Spleen (tissue), 11 donors: ENCODE results near the gene PAX5. TPM values are rescaled to one million over a fixed set of nuclear protein-coding genes. Genes with fewer than 3 reads are reported as not detected.

Experiments used
- DNase-seq: peaks from one replicate; pipeline ENCODE4 v3.0.0-alpha.2; 2020
- H3K27ac ChIP-seq, 8 donors: fragments of 200-600 bp; sonication (generic) in 7 of 8; 1 replicate in 4 of 8; 2 replicates in 4 of 8; pipeline versions ENCODE4 v1.5.0 to v1.8.0; 2016 to 2021; ENCODE audit warnings: inconsistent platforms in 4 of 8, mild to moderate bottlenecking in 4 of 8, moderate library complexity in 1 of 8
- H3K27me3 ChIP-seq, 7 donors: fragments of 200-600 bp; sonication (generic) in 6 of 7; replicated peaks in 1 of 7; 1 replicate in 4 of 7; 2 replicates in 3 of 7; pipeline versions ENCODE4 v1.5.0 to v1.8.0; 2016 to 2021; ENCODE audit warnings: inconsistent platforms in 3 of 7, mild to moderate bottlenecking in 1 of 7
- H3K36me3 ChIP-seq, 6 donors: fragments of 200-600 bp; sonication (generic) in 5 of 6; 1 replicate in 4 of 6; 2 replicates in 2 of 6; pipeline versions ENCODE4 v1.5.0 to v1.8.0; 2016 to 2021; ENCODE audit warnings: inconsistent platforms in 2 of 6
- H3K4me1 ChIP-seq, 6 donors: fragments of 200-600 bp; sonication (generic) in 5 of 6; 1 replicate in 3 of 6; 2 replicates in 3 of 6; pipeline versions ENCODE4 v1.5.0 to v1.8.0; 2016 to 2021; ENCODE audit warnings: inconsistent platforms in 3 of 6
- H3K4me3 ChIP-seq, 8 donors: fragments of 200-600 bp; sonication (generic) in 7 of 8; 1 replicate in 4 of 8; 2 replicates in 4 of 8; pipeline versions ENCODE4 v1.5.0 to v1.8.0; 2016 to 2021; ENCODE audit warnings: inconsistent platforms in 4 of 8, mild to moderate bottlenecking in 4 of 8, moderate library complexity in 2 of 8
- H3K9me3 ChIP-seq, 8 donors: fragments of 200-600 bp; sonication (generic) in 7 of 8; 1 replicate in 4 of 8; 2 replicates in 4 of 8; pipeline versions ENCODE4 v1.5.0 to v1.8.0; 2016 to 2021; ENCODE audit warnings: inconsistent platforms in 4 of 8
- POLR2A ChIP-seq, 3 donors: fragments of 450-650 bp; IDR thresholded peaks; one replicate each; pipeline ENCODE4 v1.5.1; 2017; ENCODE audit warnings: antibody characterized with exemption in 3 of 3, mild to moderate bottlenecking in 1 of 3
- POLR2AphosphoS5 ChIP-seq, 3 donors: sonication (generic); formaldehyde crosslinking; IDR thresholded peaks; one replicate each; pipeline ENCODE4 v1.5.1; 2017; ENCODE audit warnings: antibody characterized with exemption in 3 of 3
- WGBS, 5 donors: extraction: QIAGEN DNeasy Blood & Tissue Kit in 3 of 5; methylation state at CpG; one replicate each; pipeline versions ENCODE4 v1.1.5 to v1.1.7; 2013 to 2018; 5-methylcytosine and 5-hydroxymethylcytosine counted together
- intact Hi-C: fragments of 100-400 bp; cut with DNase I; formaldehyde crosslinking; loops from one replicate; pipeline ENCODE4 v1.15.0; 2023; ENCODE audit warnings: low total_unique reads
- polyA plus RNA-seq, 3 donors: library from polyadenylated mRNA; stranded (reverse); fragments of 200-250 nt; gene quantifications; one replicate each; pipeline ENCODE4 v1.2.1, GENCODE V29; 2013
- total RNA-seq, 7 donors: library from RNA; depleted of rRNA in 3 of 7; stranded (reverse); fragments of >200 nt in 3 of 7; fragmentation: NEBNext Ultra II Directional in 4 of 7; extraction: Animal tissue kit (Norgen Biotek cat#: 25700) in 4 of 7; gene quantifications; one replicate each; pipeline versions ENCODE4 v1.1.0 to v1.2.1, GENCODE V29; 2016 to 2021
- TF ChIP-seq, protein P1 (sequence below), 11 experiments: fragments of 200-600 bp in 7 of 11; fragments of 450-650 bp in 4 of 11; sonication (generic) in 4 of 11; IDR thresholded peaks in 8 of 11; conservative IDR thresholded peaks in 3 of 11; 1 replicate in 7 of 11; 2 replicates in 4 of 11; pipeline versions ENCODE4 v1.4.0 to v1.8.0; 2016 to 2021; ENCODE audit warnings: antibody characterized with exemption in 11 of 11, inconsistent platforms in 4 of 11, mild to moderate bottlenecking in 1 of 11
- donor health status: healthy with polysubstance abuse.
- donor health status: DM: no; HTN: no; CAD: no; lungs with moderate emphysema.
- donor health status: DM: no; HTN: no; CAD: no.
- donor health status: Bipolar disorder and iron deficiency.
- donor health status: healthy.
- donor health status: DM: no; HTN: no; CAD: no.
- donor health status: DM: yes; HTN: yes; CAD: no.

Gene PAX5
- total and polyA plus RNA-seq, 10 donors = 15.9 to 120 (median 53.0) TPM

DNA sequence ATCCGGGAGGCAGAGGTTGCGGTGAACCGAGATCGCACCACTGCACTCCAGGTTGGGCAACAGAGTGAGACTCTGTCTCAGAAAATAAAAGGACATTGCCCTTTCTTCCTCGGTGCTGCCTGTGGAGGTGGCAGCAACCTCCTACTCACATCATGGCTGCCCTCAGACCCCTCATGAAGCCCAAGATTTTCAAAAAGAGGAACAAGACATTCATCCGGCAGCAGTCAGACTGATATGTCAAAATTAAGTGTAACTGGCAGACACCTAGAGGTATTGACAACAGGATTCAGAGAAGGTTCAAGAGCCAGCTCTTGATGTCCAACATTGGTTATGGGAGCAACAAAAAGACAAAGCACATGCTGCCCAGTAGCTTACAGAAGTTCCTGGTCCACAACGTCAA, 12.6 kb upstream of the PAX5 start:
- no peaks in the 10 kb centered on the region for H3K36me3 ChIP-seq
- DNase-seq = no peak
- WGBS, 5 donors = 65 to 71% (median 68%) methylated on average over 7 of the region's 7 CpGs
- H3K4me3 ChIP-seq = no peak overlapping the region
- H3K27ac ChIP-seq = no peak overlapping the region
- TF ChIP-seq POLR2AphosphoS5 (IDR thresholded peaks at IDR 0.05) (no peak), POLR2A (IDR thresholded peaks at IDR 0.05) (no peak)
- TF ChIP-seq, protein P1, sequence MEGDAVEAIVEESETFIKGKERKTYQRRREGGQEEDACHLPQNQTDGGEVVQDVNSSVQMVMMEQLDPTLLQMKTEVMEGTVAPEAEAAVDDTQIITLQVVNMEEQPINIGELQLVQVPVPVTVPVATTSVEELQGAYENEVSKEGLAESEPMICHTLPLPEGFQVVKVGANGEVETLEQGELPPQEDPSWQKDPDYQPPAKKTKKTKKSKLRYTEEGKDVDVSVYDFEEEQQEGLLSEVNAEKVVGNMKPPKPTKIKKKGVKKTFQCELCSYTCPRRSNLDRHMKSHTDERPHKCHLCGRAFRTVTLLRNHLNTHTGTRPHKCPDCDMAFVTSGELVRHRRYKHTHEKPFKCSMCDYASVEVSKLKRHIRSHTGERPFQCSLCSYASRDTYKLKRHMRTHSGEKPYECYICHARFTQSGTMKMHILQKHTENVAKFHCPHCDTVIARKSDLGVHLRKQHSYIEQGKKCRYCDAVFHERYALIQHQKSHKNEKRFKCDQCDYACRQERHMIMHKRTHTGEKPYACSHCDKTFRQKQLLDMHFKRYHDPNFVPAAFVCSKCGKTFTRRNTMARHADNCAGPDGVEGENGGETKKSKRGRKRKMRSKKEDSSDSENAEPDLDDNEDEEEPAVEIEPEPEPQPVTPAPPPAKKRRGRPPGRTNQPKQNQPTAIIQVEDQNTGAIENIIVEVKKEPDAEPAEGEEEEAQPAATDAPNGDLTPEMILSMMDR (IDR thresholded peaks at IDR 0.05 in 8 of 11, conservative IDR thresholded peaks at IDR 0.05 in 3 of 11) = no peak
- intact Hi-C loops = no loop called here
- no peaks in the 10 kb centered on the region for H3K9me3 ChIP-seq
- H3K27me3 ChIP-seq = peaks cover 0 to 42% (median 0%) of the 10 kb centered on the region in 7 donors
- no peaks in the 10 kb centered on the region for H3K4me1 ChIP-seq

DNA sequence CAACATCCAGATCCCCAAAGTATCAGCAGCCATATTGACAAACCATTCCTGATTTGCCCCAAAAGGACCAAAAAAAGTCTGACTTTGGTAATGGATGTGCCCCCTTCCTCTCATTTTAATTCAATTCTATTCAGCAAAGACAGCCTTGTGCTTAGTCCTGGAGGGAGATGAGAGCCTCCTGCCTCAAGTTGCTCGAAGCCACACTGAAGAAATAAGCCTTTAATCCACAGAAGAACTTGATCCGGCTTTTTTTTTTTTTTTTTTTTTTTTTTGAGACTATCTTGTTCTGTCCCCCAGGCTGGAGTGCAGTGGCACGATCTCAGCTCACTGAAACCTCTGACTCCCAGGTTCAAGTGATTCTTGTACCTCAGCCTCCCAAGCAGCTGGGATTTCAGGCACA, 8.4 kb upstream of the PAX5 start:
- Histone ChIP-seq H3K36me3 (no peaks in the 10 kb centered on the region), H3K4me1 (peaks cover 5 to 30% (median 9%) of the 10 kb centered on the region in 6 donors), H3K9me3 (no peaks in the 10 kb centered on the region), H3K27ac (no peak overlapping the region), H3K4me3 (no peak overlapping the region), H3K27me3 (peaks cover 0 to 82% (median 23%) of the 10 kb centered on the region in 7 donors)
- 73 to 91% (median 80%) methylated on average over 3 of the region's 3 CpGs for WGBS, 5 donors
- DNase-seq = no peak
- intact Hi-C loops = no loop called here
- TF ChIP-seq POLR2AphosphoS5 (IDR thresholded peaks at IDR 0.05) (no peak), POLR2A (IDR thresholded peaks at IDR 0.05) (no peak)
- TF ChIP-seq, protein P1 (IDR thresholded peaks at IDR 0.05 in 8 of 11, conservative IDR thresholded peaks at IDR 0.05 in 3 of 11) = no peak

DNA sequence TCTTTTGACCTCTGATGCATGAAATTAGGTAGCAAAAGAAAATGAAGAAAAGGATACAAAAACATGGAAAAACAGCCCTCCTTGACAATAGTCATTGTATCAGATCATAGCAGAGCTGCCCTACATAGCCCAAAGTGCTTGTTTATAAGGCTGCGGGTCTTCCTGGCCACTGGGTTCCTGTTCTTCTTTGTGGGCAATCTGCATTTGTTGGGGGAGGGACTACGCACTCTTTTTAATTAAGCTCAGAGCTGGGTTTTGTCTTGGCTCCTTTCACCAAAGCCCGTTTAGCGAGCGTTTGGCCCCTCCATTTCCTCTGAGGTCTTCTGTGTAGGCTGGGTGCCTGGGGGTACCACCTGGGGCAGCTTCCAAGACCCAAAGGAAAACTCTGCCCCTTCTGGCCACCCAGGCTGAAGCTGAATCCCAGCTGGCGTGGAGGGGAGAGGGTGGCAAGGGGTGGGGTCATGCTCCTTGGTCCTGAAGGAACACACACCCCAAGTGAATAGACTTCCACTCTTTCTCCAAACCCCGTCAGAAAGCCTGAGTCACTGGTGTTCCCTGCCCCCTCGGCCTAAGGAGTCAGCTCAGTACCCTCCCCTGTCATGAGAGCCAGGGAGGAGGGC, 6.5 kb upstream of the PAX5 start:
- no peak for DNase-seq
- TF ChIP-seq POLR2AphosphoS5 (IDR thresholded peaks at IDR 0.05) = no peak
- TF ChIP-seq POLR2A (IDR thresholded peaks at IDR 0.05) = no peak
- TF ChIP-seq, protein P1 (IDR thresholded peaks at IDR 0.05 in 8 of 11, conservative IDR thresholded peaks at IDR 0.05 in 3 of 11) = no peak
- intact Hi-C loops = no loop called here
- Histone ChIP-seq H3K4me1 (peaks cover 5 to 48% (median 26%) of the 10 kb centered on the region in 6 donors), H3K27me3 (peaks cover 6 to 91% (median 41%) of the 10 kb centered on the region in 7 donors), H3K36me3 (no peaks in the 10 kb centered on the region), H3K9me3 (no peaks in the 10 kb centered on the region), H3K4me3 (no peak overlapping the region), H3K27ac (peak overlapping the region in 2 of 8 donors; percentile 8 to 43)
- WGBS, 5 donors = 51 to 64% (median 59%) methylated on average over 8 of the region's 8 CpGs

DNA sequence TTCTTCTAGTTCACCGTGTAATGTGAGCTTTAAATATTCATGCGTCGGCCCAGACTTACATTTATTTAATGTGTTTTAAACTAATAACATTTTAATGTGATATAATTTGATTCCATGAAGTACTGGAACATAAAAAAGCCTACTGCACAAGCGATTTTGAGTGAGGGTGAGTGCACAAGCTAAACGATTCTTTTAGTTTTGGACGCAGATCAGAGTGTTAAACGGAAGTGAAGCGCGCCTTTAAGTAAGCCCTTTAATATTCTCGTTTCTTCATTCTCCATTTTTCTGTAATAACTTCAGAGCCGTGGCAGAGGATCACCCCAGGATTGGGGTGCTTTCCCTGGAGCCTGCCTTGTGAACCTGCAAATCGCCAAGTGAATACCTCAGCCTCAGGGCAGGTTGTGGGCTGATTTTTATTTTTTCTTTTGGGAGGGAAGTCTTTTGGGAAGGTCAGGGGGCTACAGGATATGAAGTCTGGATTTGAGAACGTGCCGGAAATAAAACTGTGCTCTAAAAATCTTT, 4.9 kb upstream of the PAX5 start:
- WGBS, 5 donors = 32 to 54% (median 33%) methylated on average over 14 of the region's 14 CpGs
- DNase-seq = no peak
- Histone ChIP-seq H3K9me3 (no peaks in the 10 kb centered on the region), H3K4me3 (no peak overlapping the region), H3K36me3 (no peaks in the 10 kb centered on the region), H3K4me1 (peaks cover 9 to 64% (median 42%) of the 10 kb centered on the region in 6 donors), H3K27me3 (peaks cover 6 to 96% (median 58%) of the 10 kb centered on the region in 7 donors), H3K27ac (peak overlapping the region in 2 of 8 donors; percentile 69 to 91)
- intact Hi-C loops = no loop called here
- TF ChIP-seq POLR2AphosphoS5 (IDR thresholded peaks at IDR 0.05) (no peak), POLR2A (IDR thresholded peaks at IDR 0.05) (no peak)
- TF ChIP-seq, protein P1 (IDR thresholded peaks at IDR 0.05 in 8 of 11, conservative IDR thresholded peaks at IDR 0.05 in 3 of 11) = no peak
